ENCODE measurements around the gene MBNL2.

Gene MBNL2

DNA sequence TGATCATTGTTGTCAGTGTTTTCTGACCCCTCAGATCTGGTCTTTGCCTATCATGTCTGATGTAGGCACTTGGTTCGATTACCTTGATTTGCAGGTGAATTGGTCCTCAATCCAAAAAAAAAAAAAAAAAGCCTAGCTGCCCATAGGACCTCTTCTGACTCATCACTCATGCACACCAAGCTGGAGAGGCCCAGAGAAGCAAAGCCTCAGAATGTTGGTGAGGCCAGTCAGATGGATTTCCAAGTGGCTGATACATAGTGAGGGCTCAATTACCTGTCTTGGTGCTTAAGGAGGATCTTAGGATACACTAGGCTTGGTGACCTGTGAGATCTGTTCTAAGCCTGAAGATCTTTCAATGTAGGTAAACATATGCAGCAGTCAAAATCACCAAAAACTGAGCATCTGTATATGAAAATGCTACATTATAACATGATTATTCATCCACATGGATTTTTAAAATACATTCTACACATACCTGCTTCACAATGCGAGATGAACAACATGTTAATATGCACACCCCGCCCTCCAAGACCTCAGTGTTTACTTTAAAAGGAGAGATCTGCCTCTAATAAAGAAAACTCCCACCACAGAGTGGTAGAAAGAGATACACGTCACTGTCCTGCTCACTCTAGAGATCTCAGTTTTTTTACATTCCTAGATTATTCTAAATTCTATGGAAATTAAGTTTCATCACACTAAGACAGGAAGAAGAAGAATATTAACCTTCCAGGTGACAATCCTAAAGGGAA, 132.0 kb downstream of the MBNL2 start:
- no peak for DNase-seq

- DNase-seq: no peak
Measured at GRCh38 chr13:97354808-97355207, 132.7 kb downstream of the MBNL2 start.

GRCh38 chr13:97356592-97356991, 134.5 kb downstream of the MBNL2 start:
- DNase-seq: no peak

DNA sequence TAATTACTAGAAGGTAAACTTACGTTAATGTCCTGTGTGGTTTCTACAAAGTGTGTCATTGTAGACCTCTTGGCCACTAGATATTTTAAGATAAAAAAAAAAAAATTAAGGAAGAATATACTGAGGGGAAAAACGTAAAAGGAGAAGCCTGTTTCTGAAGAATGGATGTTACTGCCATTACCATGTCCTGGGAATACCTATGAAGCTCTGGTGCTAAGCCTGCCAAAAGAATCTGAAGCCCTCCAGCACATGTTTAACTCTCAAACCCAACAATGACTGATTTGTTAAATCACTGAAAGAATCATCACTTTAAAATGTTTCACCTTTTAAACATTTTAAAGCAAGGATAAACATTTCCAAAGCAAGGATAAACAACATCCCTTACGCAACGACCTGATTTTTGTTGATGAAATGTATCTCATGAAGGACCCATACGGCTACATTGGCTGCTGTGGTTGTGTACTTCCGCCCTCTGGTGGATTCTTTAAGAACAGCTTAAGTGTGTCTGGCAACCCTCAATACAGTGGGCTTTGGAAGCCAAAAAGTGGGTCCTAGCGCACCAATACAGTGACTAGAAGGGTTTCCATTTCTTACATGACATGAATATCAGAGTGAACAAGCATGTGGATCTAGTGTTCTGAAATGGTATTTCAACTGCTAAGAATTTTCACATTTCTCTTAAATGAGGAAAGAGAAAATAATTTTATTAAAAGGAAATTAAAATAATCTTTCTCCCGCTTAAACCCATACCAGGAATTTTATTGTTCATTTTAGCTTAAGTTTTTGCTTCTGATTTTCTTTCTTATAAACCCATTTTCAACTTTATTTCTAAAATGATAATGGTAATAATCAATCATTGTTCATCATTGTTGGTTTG, 137.3 kb downstream of the MBNL2 start:
- DNase-seq: peak; percentile 53 to 81

DNA sequence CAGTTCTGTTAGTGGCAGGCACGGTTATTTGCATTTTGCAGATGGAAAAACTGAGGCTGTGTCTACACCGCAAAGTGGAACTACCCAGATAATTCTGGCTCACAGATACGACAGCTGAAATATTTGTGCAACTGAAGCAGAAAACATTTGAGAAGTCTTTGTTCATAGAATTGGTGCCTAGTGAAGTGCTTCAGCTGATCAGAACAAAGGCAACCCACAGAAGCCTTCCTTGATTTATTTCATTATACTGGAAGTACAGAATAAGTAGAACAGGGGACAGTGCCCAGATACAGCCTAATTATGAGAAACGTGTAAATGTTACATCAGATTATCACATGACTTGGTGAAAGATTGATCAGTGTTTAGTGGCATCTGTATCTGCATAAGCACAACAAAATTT, 138.5 kb downstream of the MBNL2 start:
- DNase-seq: no peak

GRCh38 chr13:97364031-97364430, 141.9 kb downstream of the MBNL2 start:
- no peak for DNase-seq

DNA sequence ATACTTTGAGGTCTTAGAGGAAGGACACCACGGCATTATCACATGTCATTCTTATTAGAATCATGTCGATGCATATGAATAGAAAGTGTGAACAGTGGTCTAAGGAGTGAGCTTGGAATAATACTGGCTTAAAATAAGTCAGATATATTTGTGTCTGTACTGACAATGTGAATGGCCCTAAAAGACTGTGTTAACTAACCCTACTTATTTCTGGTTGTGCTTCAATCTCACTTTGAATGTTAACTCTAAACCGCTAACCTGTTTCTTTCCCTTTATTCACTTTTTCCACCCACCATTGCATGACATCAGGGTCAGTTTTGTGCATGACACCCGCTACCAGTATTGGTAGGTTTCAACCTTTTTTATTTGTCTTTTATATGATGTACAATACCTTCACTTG, 142.7 kb downstream of the MBNL2 start:
- no peak for DNase-seq

DNA sequence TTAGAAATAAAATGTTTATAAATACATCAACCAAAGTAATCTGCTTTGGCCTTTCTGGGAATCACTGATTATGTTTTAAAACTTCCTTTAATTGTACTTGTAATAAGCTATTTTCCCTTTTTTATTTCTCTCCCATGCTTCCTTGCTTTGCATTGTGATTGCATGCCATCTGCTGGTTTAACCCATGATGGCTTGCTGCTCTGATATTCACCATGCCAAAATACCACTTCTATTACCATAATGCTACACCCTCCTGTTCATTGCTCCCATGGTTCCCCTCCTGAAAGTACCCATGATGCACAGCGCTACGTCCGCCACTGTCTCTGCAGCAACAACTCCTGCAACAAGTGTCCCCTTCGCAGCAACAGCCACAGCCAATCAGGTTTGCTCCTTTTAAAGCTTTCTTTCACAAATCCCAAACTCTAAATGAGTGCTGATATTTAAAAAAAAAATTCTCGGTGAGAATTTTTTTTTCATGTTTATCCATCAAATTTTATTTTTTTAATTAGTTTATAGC, 144.1 kb downstream of the MBNL2 start:
- DNase-seq: peak in 1 of 2 experiments; percentile 6

- no peak for DNase-seq
Measured at GRCh38 chr13:97367016-97367822, 145.1 kb downstream of the MBNL2 start.

GRCh38 chr13:97369261-97369893, 147.2 kb downstream of the MBNL2 start:
- no peak for DNase-seq

- peak; percentile 76 to 88 for DNase-seq
Measured at GRCh38 chr13:97371486-97372109, 149.5 kb downstream of the MBNL2 start.

DNA sequence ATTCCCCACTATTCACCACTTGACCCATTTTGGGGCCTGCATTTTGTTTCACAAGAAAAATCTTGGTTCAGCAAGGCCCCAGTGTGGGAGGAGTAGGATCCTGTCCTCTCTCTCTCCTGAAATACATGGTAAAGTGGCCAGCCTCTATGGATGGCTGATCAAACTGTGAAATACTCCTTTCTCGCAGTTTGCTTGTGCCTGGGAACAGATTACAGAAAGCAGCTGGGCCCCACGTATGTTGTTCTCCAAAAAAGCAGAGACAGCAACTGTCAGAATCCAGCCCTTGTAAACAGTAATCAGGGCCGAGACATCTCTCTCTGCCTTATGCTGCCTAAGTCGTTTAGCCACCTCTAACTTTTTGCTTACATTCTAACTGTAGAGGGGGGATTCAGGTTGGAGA, 150.8 kb downstream of the MBNL2 start:
- DNase-seq: peak; percentile 69 to 84

- no peak for DNase-seq
Measured at GRCh38 chr13:97373787-97374186, 151.7 kb downstream of the MBNL2 start.

- DNase-seq: no peak
Measured at GRCh38 chr13:97376981-97377380, 154.8 kb downstream of the MBNL2 start.

DNA sequence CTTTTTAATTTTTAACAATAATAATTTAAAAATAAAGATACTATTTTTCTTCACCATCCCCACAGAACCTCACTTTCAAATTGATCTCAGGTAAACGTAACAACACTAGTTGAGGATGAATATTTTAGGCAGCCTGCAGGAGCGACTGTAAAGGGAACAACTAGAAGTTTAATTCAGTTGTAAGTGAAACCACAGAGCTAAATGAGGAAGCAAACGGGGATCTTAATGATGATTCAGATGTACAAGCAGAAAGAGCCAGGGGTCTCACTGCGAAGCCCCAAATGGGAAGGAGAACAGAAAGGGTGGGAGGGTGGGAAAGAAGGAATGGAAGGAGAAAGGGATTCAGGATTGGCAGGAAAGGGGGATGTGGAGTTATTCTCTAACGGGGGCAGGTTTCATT, 157.3 kb downstream of the MBNL2 start:
- DNase-seq: no peak

- peak in 1 of 2 experiments; percentile 4 for DNase-seq
Measured at GRCh38 chr13:97380696-97381095, 158.6 kb downstream of the MBNL2 start.

DNA sequence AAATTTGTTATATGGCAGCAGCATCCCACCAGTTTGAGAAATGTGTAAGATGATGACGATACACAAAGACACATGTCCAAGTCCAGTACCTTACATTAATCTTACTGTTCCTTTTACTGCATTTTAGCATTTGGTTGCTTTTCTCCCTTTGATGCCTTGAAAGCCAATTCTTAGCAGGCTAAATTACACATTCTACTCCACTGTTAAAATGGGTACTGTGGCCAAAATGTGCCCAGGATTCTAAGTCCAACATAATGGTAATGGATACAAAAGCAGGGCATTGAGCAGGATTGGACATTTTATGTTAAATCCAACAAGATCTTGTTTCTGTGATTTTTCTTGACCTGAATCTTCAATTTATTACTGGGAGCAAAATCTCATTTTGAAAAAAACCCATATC, 159.1 kb downstream of the MBNL2 start:
- DNase-seq: no peak

DNA sequence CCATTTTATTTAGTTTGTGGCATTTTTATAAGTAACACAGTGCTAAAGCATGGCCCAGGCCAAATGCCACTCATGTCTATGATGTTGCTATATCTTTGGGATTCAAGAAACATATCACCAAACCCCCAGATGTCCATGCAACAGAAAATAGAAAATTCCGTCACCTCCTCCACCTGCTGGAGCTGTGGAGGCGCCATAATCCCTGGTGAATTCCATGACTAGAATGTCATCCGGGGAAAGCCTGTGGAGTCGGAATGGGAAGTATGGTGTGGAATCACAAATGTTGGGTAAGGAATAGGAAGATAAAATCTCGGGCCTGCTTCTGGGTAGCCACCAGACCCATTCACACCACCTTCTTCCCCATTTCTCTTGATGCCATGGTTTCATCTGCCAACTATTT, 160.1 kb downstream of the MBNL2 start:
- DNase-seq: no peak

- DNase-seq: no peak
Measured at GRCh38 chr13:97384371-97384770, 162.2 kb downstream of the MBNL2 start.

DNA sequence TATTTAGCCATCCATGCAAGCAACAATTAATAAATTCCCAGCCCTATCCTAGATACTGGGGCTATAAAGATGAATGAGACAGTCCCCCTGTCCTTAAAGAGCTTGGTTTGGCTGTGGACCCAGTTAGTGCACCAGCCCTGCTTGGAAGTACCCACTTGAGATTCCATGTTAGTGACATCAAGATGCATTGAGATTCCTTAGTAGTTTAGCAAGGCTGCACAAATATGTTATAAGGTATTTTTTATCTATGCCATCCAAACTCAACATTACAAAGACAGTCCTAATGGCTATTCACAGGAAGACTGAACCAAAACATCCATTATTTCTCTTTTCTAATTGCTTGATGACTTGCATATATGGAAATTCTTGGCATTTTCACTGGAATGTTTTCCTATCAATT, 163.0 kb downstream of the MBNL2 start:
- no peak for DNase-seq

GRCh38 chr13:97385854-97386253, 163.7 kb downstream of the MBNL2 start:
- DNase-seq: no peak

All from NCI-H524 (cell line).